ENCODE results near the gene CBX3. TPM values are rescaled to one million over a fixed set of nuclear protein-coding genes. Genes with fewer than 3 reads are reported as not detected.
"Not testable (repeated sequence)": the region's sequence is repeated elsewhere in the genome, so short reads cannot be mapped to it uniquely, and the experiment has no call there.

Gene CBX3
- total and polyA plus RNA-seq, 2 experiments from 2014 or later, result 236 to 249 TPM

- H3K9me3 Mint-ChIP-seq, result peaks cover 40% of the 10 kb centered on the region
- peaks cover 10% of the 10 kb centered on the region for H3K27me3 Mint-ChIP-seq (ENCODE audit: insufficient read depth, low read depth, poor library complexity)
- not testable (repeated sequence) for H3K9me2 ChIP-seq (ENCODE audit: insufficient read depth); H3K4me2 ChIP-seq; H3K27ac ChIP-seq (ENCODE audit: low read depth); H3K4me3 Mint-ChIP-seq; H3F3A ChIP-seq (replicated peaks; ENCODE audit: low read depth); H2AFZ ChIP-seq; H3K27ac Mint-ChIP-seq; H3K4me1 ChIP-seq (ENCODE audit: insufficient read depth); DNase-seq (ENCODE audit: low spot score); ATAC-seq; H3K27me3 ChIP-seq (ENCODE audit: insufficient read depth); H3K4me3 ChIP-seq
- H4K20me1 ChIP-seq (replicated peaks; ENCODE audit: insufficient read depth), result peaks cover 29% of the 10 kb centered on the region
- peaks cover 68% of the 10 kb centered on the region for H3K79me2 ChIP-seq (replicated peaks; ENCODE audit: insufficient read depth)
- H3K4me1 Mint-ChIP-seq, result peaks cover 26% of the 10 kb centered on the region
- H3K36me3 ChIP-seq (ENCODE audit: insufficient read depth), result peaks cover 17% of the 10 kb centered on the region
- H3K36me3 Mint-ChIP-seq (ENCODE audit: low read depth), result peaks cover 88% of the 10 kb centered on the region
Measured at GRCh38 chr7:26175903-26176302, 25.6 kb upstream of the CBX3 start.

GRCh38 chr7:26176696-26177095 is 24.8 kb upstream of the CBX3 start:
- H3K36me3 ChIP-seq (ENCODE audit: insufficient read depth), result peaks cover 13% of the 10 kb centered on the region
- not testable (repeated sequence) for ATAC-seq; H3K4me1 ChIP-seq (ENCODE audit: insufficient read depth); H3K27ac ChIP-seq (ENCODE audit: low read depth); H3F3A ChIP-seq (replicated peaks; ENCODE audit: low read depth); H3K4me3 ChIP-seq; H3K27ac Mint-ChIP-seq; DNase-seq (ENCODE audit: low spot score); H2AFZ ChIP-seq; H3K4me3 Mint-ChIP-seq; H3K9me2 ChIP-seq (ENCODE audit: insufficient read depth); H3K27me3 ChIP-seq (ENCODE audit: insufficient read depth); H3K4me2 ChIP-seq
- peaks cover 12% of the 10 kb centered on the region for H3K27me3 Mint-ChIP-seq (ENCODE audit: insufficient read depth, low read depth, poor library complexity)
- H3K79me2 ChIP-seq (replicated peaks; ENCODE audit: insufficient read depth), result peaks cover 60% of the 10 kb centered on the region
- H3K36me3 Mint-ChIP-seq (ENCODE audit: low read depth), result peaks cover 86% of the 10 kb centered on the region
- H3K9me3 Mint-ChIP-seq, result peaks cover 39% of the 10 kb centered on the region
- peaks cover 31% of the 10 kb centered on the region for H3K4me1 Mint-ChIP-seq
- peaks cover 21% of the 10 kb centered on the region for H4K20me1 ChIP-seq (replicated peaks; ENCODE audit: insufficient read depth)

- not testable (repeated sequence) for ATAC-seq; H3K27ac ChIP-seq (ENCODE audit: low read depth); H3K4me2 ChIP-seq; H3K4me1 ChIP-seq (ENCODE audit: insufficient read depth); H3K9me2 ChIP-seq (ENCODE audit: insufficient read depth); DNase-seq (ENCODE audit: low spot score); H3K27me3 ChIP-seq (ENCODE audit: insufficient read depth); H3K4me3 Mint-ChIP-seq; H3K27ac Mint-ChIP-seq; H2AFZ ChIP-seq; H3K4me3 ChIP-seq; H3F3A ChIP-seq (replicated peaks; ENCODE audit: low read depth)
- Mint-ChIP-seq H3K9me3 (peaks cover 37% of the 10 kb centered on the region), H3K36me3 (ENCODE audit: low read depth) (peaks cover 86% of the 10 kb centered on the region), H3K27me3 (ENCODE audit: insufficient read depth, low read depth, poor library complexity) (peaks cover 12% of the 10 kb centered on the region), H3K4me1 (peaks cover 32% of the 10 kb centered on the region)
- Histone ChIP-seq H3K79me2 (replicated peaks; ENCODE audit: insufficient read depth) (peaks cover 54% of the 10 kb centered on the region), H3K36me3 (ENCODE audit: insufficient read depth) (peaks cover 13% of the 10 kb centered on the region), H4K20me1 (replicated peaks; ENCODE audit: insufficient read depth) (peaks cover 19% of the 10 kb centered on the region)
Measured at GRCh38 chr7:26177269-26177668, 24.3 kb upstream of the CBX3 start.

GRCh38 chr7:26178272-26178960 is 23.1 kb upstream of the CBX3 start:
- no peaks in the 10 kb centered on the region for H3K9me2 ChIP-seq (ENCODE audit: insufficient read depth)
- no peaks in the 10 kb centered on the region for H3K27me3 ChIP-seq (ENCODE audit: insufficient read depth)
- Mint-ChIP-seq H3K4me3 (no peak overlapping the region), H3K27ac (no peak overlapping the region; the same call in 1 of the 2 replicates), H3K27me3 (ENCODE audit: insufficient read depth, low read depth, poor library complexity) (peaks cover 16% of the 10 kb centered on the region), H3K36me3 (ENCODE audit: low read depth) (peaks cover 84% of the 10 kb centered on the region), H3K4me1 (peaks cover 29% of the 10 kb centered on the region), H3K9me3 (peaks cover 33% of the 10 kb centered on the region)
- H2AFZ ChIP-seq, result no peak overlapping the region
- DNase-seq (ENCODE audit: low spot score) (no peak), ATAC-seq (no peak)
- H3K27ac ChIP-seq (ENCODE audit: low read depth), result no peak overlapping the region
- peaks cover 19% of the 10 kb centered on the region for H4K20me1 ChIP-seq (replicated peaks; ENCODE audit: insufficient read depth)
- H3F3A ChIP-seq (replicated peaks; ENCODE audit: low read depth), result peaks cover 13% of the 10 kb centered on the region; the same call in 1 of the 2 replicates
- H3K36me3 ChIP-seq (ENCODE audit: insufficient read depth), result peaks cover 13% of the 10 kb centered on the region
- no peak overlapping the region for H3K4me2 ChIP-seq
- H3K4me3 ChIP-seq, result no peak overlapping the region
- H3K4me1 ChIP-seq (ENCODE audit: insufficient read depth), result peaks cover 4% of the 10 kb centered on the region; the same call in 1 of the 2 replicates
- peaks cover 42% of the 10 kb centered on the region for H3K79me2 ChIP-seq (replicated peaks; ENCODE audit: insufficient read depth)
- no peak for TF ChIP-seq ZNF114 (CRISPR knock-in tag; IDR thresholded peaks at IDR 0.05)
- TF ChIP-seq, protein P1, sequence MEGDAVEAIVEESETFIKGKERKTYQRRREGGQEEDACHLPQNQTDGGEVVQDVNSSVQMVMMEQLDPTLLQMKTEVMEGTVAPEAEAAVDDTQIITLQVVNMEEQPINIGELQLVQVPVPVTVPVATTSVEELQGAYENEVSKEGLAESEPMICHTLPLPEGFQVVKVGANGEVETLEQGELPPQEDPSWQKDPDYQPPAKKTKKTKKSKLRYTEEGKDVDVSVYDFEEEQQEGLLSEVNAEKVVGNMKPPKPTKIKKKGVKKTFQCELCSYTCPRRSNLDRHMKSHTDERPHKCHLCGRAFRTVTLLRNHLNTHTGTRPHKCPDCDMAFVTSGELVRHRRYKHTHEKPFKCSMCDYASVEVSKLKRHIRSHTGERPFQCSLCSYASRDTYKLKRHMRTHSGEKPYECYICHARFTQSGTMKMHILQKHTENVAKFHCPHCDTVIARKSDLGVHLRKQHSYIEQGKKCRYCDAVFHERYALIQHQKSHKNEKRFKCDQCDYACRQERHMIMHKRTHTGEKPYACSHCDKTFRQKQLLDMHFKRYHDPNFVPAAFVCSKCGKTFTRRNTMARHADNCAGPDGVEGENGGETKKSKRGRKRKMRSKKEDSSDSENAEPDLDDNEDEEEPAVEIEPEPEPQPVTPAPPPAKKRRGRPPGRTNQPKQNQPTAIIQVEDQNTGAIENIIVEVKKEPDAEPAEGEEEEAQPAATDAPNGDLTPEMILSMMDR (conservative IDR thresholded peaks at IDR 0.05; ENCODE audit: low read depth in 2 of 2), result no peak
- no peak for TF ChIP-seq ZNF331 (CRISPR knock-in tag; IDR thresholded peaks at IDR 0.05; ENCODE audit: low read depth)
- TF ChIP-seq, protein P2, sequence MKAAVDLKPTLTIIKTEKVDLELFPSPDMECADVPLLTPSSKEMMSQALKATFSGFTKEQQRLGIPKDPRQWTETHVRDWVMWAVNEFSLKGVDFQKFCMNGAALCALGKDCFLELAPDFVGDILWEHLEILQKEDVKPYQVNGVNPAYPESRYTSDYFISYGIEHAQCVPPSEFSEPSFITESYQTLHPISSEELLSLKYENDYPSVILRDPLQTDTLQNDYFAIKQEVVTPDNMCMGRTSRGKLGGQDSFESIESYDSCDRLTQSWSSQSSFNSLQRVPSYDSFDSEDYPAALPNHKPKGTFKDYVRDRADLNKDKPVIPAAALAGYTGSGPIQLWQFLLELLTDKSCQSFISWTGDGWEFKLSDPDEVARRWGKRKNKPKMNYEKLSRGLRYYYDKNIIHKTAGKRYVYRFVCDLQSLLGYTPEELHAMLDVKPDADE (IDR thresholded peaks at IDR 0.05), result no peak
- TF ChIP-seq NANOG (IDR thresholded peaks at IDR 0.05; ENCODE audit: borderline replicate concordance), result no peak
- TF ChIP-seq JUNB (IDR thresholded peaks at IDR 0.05; ENCODE audit: unreplicated experiment), result no peak
- no peak for TF ChIP-seq EZH2phosphoT487 (IDR thresholded peaks at IDR 0.05; ENCODE audit: unreplicated experiment)
- no peak for TF ChIP-seq POLR2AphosphoS5 (IDR thresholded peaks at IDR 0.05; ENCODE audit: low read depth)
- TF ChIP-seq STAT1 (IDR thresholded peaks at IDR 0.05; ENCODE audit: unreplicated experiment), result no peak

Measured in GM23338 (cell line).